Measurements from ENCODE around the gene ITGA1.

ITGA1 gene

DNA sequence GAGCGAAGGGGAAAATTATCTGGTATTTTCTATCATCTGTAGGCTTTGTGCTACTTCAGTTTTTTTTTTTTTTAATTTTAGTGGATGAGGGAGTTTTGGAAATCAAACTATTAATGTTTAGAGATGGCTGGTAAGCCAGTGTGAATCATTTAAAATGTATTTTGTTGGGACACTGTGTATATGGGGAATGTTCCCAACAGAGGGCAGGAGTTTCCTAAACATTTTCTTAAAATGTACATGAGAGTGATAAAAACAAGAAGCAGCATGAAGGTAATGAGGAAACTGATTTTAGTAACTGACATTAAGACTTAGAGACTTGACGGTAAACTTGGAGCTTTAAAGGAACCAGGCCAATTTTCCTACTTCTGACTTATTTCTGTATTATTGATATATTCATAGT, 133.2 kb downstream of the ITGA1 start:
- TF ChIP-seq, protein P1, sequence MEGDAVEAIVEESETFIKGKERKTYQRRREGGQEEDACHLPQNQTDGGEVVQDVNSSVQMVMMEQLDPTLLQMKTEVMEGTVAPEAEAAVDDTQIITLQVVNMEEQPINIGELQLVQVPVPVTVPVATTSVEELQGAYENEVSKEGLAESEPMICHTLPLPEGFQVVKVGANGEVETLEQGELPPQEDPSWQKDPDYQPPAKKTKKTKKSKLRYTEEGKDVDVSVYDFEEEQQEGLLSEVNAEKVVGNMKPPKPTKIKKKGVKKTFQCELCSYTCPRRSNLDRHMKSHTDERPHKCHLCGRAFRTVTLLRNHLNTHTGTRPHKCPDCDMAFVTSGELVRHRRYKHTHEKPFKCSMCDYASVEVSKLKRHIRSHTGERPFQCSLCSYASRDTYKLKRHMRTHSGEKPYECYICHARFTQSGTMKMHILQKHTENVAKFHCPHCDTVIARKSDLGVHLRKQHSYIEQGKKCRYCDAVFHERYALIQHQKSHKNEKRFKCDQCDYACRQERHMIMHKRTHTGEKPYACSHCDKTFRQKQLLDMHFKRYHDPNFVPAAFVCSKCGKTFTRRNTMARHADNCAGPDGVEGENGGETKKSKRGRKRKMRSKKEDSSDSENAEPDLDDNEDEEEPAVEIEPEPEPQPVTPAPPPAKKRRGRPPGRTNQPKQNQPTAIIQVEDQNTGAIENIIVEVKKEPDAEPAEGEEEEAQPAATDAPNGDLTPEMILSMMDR (IDR thresholded peaks at IDR 0.05), result no peak
- no peak for TF ChIP-seq ZFX (IDR thresholded peaks at IDR 0.05; ENCODE audit: borderline replicate concordance)
- no peak overlapping the region for H3K27ac ChIP-seq

DNA sequence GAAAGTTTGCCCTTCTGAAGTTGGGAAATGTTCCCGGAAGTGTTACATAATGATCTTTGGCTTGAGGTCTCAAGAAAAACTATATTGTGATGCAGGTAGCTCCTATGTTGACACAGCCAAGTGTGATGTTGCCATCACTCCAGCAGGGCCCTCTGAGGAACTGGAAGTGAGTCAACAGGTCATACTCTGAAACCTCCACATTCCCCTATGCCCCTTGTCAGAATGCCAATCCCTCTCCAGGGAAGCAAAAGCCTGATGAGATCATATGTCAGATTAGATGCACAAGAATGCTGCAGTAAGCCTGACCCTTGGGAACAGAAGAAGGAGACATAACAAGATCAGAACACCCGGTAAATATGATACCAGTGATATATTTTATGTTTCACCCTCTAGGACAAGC, 134.7 kb downstream of the ITGA1 start:
- no peak overlapping the region for H3K27ac ChIP-seq
- TF ChIP-seq, protein P1 (IDR thresholded peaks at IDR 0.05), result no peak
- no peak for TF ChIP-seq ZFX (IDR thresholded peaks at IDR 0.05; ENCODE audit: borderline replicate concordance)

DNA sequence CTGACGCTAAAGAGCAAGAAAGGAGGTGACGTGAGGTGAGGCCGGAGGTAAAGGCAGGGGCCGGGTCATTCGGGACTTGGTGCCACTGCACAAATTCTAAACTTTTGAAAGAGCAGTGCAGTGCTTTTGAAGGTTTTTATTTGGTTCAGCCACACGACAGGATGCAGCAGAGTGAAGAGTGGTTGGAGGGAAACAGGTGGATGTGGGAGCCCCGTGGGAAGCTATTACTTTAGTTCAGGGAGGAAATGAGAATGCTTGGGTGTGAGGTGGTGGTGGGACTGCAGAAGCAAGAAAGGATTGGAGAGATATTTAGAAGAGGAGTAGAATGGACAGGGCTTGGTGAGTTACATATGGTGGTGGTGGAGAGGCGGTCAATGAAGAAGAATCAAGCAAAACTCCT, 136.7 kb downstream of the ITGA1 start:
- TF ChIP-seq ZFX (IDR thresholded peaks at IDR 0.05; ENCODE audit: borderline replicate concordance), result no peak
- TF ChIP-seq, protein P1 (IDR thresholded peaks at IDR 0.05), result no peak
- H3K27ac ChIP-seq, result no peak overlapping the region

DNA sequence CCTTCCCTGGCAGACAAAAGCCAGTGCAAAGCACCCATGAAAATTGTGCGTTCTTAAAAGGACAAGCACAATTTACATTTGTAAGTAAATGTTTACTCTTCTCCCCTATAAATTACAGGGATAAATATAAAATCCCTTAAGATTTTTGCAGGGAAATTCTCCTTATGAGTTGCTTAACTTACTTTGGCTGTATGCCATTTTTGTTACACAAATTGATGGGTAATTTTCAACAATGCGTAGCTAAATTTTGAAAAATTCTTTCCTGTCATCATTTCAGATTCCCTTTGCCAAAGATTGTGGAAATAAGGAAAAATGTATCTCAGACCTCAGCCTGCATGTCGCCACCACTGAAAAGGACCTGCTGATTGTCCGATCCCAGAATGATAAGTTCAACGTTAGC, 137.3 kb downstream of the ITGA1 start:
- H3K27ac ChIP-seq, result no peak overlapping the region
- TF ChIP-seq, protein P1 (IDR thresholded peaks at IDR 0.05), result no peak
- TF ChIP-seq ZFX (IDR thresholded peaks at IDR 0.05; ENCODE audit: borderline replicate concordance), result no peak

GRCh38 chr5:52928689-52929088, 141.0 kb downstream of the ITGA1 start:
- TF ChIP-seq, protein P1 (IDR thresholded peaks at IDR 0.05), result no peak
- TF ChIP-seq ZFX (IDR thresholded peaks at IDR 0.05; ENCODE audit: borderline replicate concordance), result no peak

GRCh38 chr5:52938226-52938625, 150.5 kb downstream of the ITGA1 start:
- H3K27ac ChIP-seq, result no peak overlapping the region
- no peak for TF ChIP-seq ZFX (IDR thresholded peaks at IDR 0.05; ENCODE audit: borderline replicate concordance)
- TF ChIP-seq, protein P1 (IDR thresholded peaks at IDR 0.05), result no peak

More at GRCh38 chr5:52928689-52929088, 141.0 kb downstream of the ITGA1 start:
- no peak overlapping the region for H3K27ac ChIP-seq

- TF ChIP-seq, protein P1 (IDR thresholded peaks at IDR 0.05), result no peak
- no peak for TF ChIP-seq ZFX (IDR thresholded peaks at IDR 0.05; ENCODE audit: borderline replicate concordance)
- H3K27ac ChIP-seq, result no peak overlapping the region
Observed at GRCh38 chr5:52943285-52943684, 155.6 kb downstream of the ITGA1 start.
